OCI-LY7 (cell line): ENCODE data around the gene ZCCHC8.

Experiments used
- EZH2phosphoT487 ChIP-seq: fragments of 200-600 bp; sonication (generic); IDR thresholded peaks from 2 replicates; pipeline ENCODE4 v1.6.1; 2018; ENCODE audit warnings: low read depth, borderline replicate concordance, mild to moderate bottlenecking, mixed run types, antibody characterized with exemption, low read length, moderate library complexity, mixed read lengths
- TF ChIP-seq, protein P1 (sequence below): fragments of 200-600 bp; sonication (generic); conservative IDR thresholded peaks from 2 replicates; pipeline ENCODE4 v1.5.1; 2014; ENCODE audit warnings: mild to moderate bottlenecking, antibody characterized with exemption, low read length, moderate library complexity, mixed read lengths

GRCh38 chr12:122513660-122514059 is 12.9 kb upstream of the ZCCHC8 start:
- TF ChIP-seq, protein P1, sequence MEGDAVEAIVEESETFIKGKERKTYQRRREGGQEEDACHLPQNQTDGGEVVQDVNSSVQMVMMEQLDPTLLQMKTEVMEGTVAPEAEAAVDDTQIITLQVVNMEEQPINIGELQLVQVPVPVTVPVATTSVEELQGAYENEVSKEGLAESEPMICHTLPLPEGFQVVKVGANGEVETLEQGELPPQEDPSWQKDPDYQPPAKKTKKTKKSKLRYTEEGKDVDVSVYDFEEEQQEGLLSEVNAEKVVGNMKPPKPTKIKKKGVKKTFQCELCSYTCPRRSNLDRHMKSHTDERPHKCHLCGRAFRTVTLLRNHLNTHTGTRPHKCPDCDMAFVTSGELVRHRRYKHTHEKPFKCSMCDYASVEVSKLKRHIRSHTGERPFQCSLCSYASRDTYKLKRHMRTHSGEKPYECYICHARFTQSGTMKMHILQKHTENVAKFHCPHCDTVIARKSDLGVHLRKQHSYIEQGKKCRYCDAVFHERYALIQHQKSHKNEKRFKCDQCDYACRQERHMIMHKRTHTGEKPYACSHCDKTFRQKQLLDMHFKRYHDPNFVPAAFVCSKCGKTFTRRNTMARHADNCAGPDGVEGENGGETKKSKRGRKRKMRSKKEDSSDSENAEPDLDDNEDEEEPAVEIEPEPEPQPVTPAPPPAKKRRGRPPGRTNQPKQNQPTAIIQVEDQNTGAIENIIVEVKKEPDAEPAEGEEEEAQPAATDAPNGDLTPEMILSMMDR, result no peak
- TF ChIP-seq EZH2phosphoT487, result no peak
